GM21447 (cell line): Measurements from ENCODE around the gene CFL1.
A peak's percentile ranks its signal among the peaks of the same experiment; 100 is the strongest.
"Not testable (repeated sequence)": the region's sequence is repeated elsewhere in the genome, so short reads cannot be mapped to it uniquely, and the experiment has no call there.

Experiments
- ATAC-seq: cut with Tn5 transposase; IDR thresholded peaks from one replicate; pipeline ENCODE4 v1.9.1; 2021; ENCODE audit not compliant: unreplicated experiment

Gene CFL1

DNA sequence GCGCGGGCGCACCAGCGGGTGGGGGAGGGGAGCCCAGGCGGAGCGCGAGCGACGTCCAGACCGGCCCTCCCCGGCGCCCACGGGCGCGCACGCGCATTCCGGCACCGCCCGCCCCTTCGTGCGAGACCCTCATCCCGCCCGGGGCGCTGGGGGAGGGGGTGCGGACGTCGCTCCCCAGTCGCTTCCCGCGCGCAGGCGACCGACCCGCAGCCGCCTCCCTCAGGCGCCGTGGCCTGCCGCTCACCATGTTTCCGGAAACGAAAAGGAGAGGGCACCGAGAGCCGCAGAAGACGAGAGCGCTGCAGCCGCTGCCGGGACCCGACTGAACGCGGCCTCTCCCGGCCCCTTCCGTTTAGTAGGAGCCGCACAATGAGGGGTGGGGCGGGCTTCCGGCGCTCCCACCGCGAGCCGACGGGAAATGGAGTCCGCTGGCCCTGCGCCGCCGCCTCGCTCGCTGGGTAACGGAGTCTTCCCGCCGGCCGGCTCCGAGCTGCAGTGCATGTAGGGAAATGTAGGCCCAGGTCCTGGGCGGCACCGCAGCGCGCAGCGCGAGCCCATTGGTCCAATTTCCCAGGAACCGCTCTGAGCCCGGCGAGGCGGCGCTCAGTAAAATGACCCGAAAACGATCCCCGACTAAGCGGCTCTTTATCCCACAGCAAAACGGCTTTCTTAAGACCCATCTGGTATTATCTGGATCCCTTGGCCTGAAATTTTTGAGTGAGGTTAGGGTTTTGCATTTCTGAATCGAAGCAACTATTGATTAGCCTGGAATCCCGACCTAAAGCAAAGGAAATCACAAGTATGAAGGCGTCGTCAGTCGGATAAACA is at the start of gene CFL1:
TSS of gene CFL1 (minus strand) at position 328 of the 828 bp plus-strand sequence. CDS start at position 247, 81 bp downstream.
- ATAC-seq = peak; percentile 42

DNA sequence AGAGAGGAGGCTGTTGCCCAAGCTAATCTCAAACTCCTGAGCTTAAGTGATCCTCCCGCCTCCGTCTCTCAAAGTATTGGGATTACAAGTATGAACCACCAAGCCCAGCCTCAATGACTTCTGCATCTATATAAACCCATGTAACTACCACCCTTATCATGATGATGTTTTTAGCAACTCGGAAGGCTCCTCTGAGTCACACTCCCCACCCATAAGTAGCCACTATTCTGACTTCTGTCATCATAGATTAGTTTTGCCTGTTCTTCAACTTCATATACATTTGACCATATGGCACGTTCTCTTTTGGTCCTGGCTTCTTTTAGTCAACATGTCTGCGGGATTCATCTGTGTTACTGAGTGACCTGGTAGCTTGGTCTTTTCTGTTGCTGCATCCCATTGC is 48.6 kb upstream of the CFL1 start:
- no peak for ATAC-seq

DNA sequence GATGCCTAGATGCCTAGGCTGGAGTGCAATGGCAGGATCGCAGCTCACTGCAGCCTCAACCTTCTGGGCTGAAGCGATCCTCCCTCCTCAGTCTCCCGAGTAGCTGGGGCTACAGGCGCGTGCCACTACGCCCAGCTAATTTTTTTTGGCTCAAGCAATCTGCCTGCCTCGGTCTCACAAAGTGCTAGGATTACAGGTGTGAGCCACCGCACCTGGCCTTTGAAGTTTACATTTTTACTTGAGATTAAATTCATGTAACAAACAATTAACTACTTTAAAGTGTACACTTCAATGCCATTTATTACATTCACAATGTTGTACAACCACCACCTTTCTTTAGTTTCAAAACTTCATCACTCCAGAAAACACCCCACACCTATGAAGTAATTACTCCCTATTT is 45.7 kb upstream of the CFL1 start:
- no peak for ATAC-seq

DNA sequence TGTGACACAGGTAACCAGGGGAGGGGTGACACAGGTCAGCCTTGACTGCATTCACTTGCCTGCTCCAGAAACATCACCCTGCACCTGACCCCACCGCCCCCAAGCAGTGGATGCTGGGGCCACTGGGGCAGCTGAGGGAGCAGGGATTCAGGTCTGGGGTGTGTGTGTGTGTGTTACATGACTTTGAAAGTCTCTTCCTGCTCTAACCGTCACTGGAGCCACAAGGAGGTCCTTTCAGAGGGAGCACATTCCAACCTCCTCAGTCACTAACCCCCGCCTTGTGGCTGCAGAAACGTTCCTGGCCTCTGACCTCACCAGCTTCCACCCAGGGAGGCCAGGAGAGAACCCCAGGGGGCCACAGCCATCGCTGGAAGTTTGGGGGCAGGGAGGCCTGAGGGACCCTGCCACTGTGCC is 45.1 kb upstream of the CFL1 start:
- ATAC-seq = no peak

DNA sequence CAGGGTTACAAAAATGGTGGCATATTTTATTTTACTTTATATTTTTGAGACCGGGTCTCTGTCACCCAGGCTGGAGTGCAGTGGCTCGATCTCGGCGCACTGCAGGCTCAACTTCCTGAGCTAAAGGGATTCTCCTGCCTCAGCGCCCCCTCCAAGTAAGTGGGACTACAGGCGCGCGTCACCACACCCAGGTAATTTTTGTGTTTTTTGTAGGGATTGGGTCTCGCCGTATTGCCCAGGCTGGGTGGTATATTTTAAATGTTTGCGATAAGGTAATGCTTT is 42.9 kb upstream of the CFL1 start:
- ATAC-seq = no peak

DNA sequence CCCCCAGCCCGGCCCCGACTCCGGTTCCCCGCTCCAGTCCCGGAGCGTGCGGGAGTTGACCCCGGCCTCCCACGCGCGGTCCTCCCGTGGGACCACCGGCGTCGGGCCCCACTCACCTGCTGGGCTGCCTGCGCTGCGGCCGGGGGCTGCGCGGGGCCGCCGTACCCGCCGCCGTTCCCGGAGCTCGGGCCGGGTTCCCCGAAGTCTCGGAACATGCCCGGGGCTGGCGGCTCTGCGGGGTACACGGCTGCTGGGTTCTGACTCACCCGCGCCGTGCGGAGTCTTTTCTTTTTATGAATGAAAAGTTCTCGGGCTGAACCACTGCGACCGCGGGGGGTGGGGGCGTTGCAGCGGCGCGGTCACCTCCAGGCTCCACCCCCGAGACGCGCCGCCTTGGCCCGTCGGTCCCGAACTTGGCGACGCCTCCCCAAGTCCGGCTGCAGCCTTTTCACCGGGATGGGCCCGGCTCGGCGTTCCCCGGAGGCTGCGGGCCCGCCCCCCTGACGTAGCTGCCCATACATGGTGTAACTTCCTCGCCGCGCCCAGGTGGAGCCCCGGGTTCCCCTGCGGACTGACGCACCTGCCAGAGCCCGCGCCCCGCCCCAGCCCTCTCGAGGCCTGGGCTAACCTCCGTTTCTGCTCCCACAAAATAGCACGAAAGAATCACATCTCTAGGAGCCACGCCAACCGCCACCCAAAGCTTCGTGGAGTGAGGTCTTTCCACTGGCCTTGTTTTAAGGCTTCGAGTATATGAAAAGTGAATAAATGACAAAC is 42.3 kb upstream of the CFL1 start, which contains the start of gene FOSL1:
TSS of gene FOSL1 (minus strand) at position 264 of the 774 bp plus-strand sequence. CDS start at position 215, 49 bp downstream.
- peak; percentile 73 for ATAC-seq

DNA sequence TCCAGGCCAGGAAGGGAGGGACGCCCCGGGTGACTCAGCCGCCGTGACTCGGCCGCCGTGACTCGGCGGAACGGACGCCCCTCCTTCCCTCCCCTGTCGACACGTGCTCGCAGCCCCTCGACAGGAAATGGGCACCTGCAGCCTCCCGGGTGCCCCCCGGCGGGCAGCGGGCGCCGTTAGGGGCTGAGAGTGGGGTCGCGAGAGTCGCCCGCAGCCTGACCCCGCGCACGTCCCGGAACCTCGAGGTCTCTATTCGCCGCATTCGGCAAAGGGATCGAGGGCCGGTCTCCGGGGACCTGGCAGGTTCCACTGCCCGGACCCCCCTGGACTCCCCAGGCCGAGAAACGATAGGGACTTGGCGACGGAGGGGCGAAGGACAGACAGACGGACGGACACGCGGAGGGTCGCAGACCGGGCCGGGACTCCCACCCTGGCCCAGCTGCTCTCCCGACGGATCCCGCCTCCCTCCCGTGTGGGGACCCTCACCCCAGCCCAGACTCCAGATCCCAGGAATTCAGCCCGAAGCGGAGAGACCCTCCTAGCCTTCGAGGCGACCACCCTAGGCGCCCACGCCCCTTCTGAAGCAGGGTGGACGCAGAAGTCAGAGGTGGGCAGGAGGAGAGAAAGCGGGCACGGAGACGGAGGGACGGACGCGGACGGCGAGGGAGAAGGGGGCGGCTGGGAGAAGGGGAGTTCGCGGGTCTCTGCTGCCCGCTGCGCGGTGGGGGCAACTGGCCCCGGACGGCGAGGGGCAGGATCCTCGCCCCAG is 41.6 kb upstream of the CFL1 start:
- ATAC-seq = no peak

DNA sequence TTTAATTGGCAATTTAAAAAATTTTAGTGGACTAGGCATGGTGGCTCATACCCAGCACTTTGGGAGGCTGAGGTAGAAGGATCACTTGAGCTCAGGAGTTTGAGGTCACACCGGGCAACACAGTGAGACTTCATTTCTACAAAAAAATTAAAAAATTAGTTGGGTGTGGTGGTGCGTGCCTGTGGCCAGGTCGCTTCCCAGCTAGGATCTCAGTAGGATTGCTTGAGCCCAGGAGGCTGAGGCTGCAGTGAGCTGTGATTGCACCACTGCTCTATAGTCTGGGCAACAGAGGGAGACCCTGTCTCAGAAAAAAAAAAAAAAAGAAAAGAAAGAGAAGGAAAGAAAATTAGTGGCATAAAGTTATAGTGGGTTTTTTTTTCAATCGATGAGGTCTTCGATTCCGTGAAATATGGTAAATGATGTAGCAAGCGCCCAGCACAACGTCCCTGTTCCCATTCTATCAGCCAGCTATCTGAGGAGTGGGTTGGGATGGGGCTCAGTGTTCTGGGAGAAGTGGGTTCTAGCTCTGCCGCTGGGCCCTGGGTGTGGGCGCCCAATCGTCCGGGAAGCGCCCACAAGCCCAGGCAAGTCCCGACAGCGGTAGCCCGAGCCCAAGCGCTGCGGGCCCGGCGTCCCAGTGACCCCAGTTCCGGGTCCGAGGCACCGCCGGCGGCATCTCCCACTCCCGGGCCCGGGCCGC is 40.8 kb upstream of the CFL1 start:
- no peak for ATAC-seq

DNA sequence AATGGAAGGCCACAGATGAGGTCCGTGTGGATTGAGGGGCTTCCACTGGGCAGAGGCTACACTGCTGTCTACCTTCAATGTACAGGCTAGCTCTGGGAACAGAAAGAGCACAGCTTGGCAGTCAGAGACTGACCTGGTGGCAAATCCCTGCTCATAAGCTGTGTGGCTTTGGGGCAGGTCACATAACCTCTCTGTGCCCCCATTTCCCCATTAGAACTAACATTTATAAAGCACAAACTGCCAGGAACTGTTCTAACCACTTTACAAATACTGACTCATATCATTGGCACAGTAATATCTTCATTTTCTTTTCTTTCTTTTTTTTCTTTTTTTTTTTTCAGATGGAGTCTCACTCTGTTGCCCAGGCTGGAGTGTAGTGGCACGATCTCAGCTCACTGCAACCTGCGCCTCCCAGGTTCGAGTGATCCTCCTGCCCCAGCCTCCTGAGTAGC is 39.1 kb upstream of the CFL1 start:
- no peak for ATAC-seq

DNA sequence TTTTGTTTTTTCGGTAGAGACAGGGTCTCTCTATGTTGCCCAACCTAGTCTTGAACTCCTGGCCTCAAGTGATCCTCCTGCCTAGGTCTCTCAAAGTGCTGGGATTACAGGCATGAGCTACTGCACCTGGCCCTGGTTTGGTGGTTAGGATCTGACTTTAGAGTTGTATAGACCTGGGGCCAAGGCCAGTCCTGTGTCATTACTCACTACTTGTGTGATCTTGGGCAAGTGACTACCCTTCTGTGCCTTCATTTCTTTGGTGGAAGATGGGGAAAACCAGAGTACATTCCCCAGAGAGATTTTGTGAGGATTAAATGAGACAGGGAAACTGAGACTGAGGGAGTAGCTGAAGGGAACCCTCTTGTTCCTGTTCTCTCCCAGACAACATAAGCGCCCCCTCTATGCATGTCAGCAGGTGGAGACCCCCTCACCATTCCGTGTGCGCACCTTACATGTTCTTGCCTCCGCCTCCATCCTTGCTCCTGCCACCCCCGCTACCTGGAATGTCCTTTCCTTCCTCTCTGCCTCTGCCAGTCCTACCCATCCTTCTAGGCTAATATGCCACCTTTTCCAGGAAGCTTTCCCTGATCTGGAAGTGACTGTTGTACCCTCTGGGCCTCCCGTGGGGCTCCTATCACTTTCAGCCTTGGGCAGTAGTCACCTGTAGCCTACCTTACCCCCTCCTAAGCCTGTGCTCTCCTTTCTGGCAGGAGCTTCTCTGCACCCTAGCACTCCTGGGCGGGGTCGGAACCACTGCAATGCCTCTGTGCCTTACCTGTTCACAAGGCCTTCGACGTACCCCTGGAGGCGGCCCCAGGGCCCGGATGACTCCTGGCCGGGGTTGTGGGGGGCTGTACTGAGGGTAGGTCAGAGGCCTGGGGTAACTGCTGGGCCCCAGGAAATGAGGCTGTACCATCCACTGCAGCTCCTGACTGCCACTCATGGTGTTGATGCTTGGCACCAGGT is 38.3 kb upstream of the CFL1 start:
- ATAC-seq = no peak

DNA sequence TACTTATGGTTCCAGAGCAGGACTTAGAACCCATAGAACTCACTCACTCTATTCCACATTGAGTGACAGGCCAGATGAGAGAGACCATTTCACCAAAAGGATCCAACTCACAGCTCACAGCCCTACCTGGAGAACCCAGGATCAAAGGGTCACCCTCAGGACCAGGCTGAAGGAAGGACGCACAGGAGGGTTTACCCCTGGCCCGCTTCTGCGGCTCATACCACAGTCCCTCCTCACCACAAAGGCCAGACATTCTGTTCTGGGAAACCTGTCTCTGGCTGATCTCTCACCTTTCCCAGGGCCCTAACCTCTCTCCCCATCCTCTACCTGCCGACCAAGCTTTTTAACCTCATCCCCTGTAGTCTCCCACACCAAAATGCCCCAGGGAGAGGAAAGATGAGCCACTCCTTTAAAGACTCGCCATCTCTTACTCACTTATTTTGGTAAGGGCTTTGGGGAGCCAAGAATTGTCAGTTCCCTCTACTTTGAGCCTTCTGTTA is 37.6 kb upstream of the CFL1 start:
- ATAC-seq = no peak

DNA sequence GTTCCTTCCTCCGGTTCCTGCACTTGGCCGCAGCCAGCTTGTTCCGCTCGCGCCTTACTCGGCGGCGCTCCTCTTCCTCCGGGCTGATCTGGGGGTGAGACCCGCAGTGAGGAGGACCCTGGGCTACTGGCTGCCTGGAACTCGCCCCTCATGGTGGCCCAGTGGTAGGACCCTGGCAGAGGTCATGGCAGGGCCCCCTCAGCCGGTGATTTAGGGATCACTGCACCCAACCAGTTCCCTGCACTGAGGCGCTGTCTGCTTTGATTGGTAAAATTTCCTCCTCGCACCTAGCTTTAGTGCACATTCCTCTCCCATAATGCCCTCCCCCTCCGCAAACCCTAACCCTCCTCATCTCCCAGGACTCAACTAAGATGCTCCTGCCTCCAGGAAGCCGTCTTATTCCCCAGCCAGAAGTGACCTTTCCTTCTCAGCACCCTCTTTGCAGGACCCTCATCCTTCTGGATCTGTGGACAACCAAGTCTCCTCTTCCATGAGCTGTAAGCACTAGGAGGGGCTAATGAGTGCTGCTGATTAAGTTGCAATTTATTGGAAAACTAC is 36.1 kb upstream of the CFL1 start:
- ATAC-seq = no peak

DNA sequence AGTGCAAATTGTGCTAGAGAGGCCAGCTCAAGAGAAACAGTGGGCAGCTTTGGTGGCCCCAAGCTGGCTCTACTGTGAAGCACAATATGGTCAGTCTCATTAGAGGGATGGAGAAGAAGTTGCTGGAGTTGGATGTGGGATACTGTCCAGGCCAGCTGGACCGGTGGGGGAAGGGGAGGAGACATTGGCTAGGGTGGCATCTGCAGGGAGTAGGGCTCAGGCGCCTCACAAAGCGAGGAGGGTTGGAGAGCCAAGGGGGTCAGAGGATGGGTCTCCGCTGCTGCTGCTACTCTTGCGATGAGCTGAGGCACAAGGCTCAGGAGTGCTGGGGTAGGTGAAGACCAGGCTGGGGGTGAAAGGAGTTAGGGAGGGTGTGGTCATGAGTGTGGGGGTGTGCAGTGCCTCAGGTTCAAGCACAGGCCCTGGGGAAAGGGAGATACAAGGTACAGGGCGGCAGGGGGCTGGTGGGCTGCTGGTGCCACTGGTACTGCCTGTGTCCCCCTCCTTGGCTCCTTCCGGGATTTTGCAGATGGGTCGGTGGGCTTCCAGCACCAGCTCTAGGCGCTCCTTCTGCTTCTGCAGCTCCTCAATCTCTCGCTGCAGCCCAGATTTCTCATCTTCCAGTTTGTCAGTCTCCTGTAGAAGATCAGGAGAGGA is 34.8 kb upstream of the CFL1 start:
- no peak for ATAC-seq

DNA sequence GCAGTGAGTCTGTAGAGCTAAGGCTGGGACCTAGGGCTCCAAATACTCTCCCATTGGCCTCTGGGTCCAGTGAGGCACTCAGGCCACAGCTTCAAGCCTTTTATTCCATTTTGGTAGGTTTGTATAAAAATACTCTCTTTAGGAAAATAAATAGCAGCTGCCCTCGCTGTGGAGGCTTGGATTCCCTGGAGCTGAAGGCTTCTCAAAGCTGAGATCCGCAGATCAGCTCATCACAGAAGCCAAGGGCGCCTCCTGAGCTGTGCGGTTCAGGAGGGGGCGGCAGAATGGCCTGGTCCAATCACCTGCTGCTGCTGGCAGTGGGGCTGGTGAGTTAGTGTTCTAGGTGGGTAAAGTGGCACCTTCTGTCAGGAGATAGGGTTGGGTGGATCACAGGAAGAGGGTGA is 34.2 kb upstream of the CFL1 start:
- not testable (repeated sequence) for ATAC-seq

DNA sequence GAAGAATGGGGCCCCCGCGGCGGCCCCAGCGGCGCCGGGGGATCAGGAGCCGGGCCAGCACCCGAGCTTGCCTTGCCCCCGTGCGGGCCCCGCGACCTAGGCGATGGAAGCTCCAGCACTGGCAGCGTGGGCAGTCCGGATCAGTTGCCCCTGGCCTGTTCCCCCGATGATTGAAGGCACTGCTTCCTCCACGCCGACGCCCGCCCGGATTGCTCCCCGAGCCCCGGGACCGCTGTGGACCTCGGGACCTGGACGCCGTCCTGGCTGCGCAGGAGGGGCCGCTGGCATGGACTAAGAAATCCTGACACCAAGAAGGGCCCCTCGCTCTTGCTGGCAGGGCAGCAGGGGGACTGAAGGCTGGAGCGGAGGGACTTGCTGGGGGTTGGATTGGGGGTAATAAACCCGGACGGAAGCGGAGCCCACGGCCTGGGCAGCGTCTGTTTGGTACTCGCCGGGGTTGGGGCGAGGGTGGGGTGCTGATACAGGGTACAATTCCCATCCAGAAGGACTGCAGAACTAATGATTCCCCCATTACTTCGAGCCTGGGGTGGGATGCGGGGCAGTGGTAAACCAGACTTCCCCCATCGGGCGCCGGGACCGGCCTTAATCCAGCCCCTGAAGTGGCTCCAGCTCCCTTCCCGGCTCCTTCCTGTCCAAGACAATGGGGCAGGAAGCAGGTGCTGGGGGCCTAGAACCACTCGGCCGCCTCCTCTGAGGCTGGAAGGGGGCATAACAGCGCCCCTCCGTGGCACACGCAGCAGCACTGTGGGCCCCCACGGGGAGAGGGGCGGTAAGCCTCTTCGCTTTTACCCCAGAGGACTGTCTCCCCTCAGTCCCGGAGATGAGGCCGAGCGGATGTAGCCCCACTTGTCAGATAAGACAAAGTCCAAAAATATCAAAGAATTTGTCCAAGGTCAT is 33.5 kb upstream of the CFL1 start:
- no peak for ATAC-seq

DNA sequence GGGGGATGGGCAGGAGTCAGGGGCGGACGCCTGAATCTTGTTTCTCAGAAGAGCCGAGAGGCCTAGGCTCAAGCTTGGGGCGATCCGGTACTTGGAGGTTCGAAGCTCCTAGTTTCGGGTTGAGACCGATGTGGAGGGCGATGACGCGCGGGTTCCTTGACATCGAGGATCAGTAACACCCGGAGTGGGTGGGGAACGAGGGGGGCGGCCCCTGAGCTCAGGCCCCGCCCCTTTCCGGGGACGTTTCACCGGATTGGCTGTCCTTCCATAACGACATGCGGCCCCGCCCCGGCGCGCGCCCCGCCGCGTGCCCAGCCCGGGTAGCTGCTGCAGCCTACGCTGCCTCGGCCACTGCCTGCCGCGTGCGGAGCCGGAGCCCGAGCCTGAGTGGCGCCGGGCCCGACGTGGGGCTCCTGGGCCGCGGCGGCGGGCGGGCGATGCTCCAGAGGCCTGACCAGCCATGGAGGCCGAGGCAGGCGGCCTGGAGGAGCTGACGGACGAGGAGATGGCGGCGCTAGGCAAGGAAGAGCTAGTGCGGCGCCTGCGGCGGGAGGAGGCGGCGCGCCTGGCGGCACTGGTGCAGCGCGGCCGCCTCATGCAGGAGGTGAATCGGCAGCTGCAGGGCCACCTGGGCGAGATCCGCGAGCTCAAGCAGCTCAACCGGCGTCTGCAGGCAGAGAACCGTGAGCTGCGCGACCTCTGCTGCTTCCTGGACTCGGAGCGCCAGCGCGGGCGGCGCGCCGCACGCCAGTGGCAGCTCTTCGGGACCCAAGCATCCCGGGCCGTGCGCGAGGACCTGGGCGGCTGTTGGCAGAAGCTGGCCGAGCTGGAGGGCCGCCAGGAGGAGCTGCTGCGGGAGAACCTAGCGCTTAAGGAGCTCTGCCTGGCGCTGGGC is 32.6 kb upstream of the CFL1 start, which contains the start of gene CCDC85B:
TSS of gene CCDC85B (plus strand) at position 350 of the 895 bp plus-strand sequence. CDS start at position 461, 111 bp downstream.
- peak; percentile 44 for ATAC-seq
